Measurements from ENCODE around the gene ATN1. TPM values are rescaled to one million over a fixed set of nuclear protein-coding genes. Genes with fewer than 3 reads are reported as not detected.

The ATN1 gene
- polyA plus RNA-seq, 1 experiment, result 15.9 TPM

DNA sequence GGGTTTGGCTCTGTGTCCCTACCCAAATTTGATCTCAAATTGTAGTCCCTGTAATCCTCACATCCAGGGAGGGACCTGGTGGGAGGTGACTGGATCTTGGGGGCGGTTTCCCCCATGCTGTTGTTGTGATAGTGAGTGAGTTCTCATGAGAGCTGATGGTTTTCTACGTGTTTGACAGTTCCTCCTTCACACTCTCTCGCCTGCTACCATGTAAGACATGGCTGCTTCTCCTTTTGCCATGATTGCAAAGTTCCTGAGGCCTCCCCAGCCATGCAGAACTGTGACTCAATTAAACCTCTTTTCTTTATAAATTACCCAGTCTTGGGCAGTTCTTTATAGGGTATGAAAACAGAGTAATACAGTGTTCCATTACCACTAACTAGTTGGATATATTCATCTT, 33.4 kb upstream of the ATN1 start:
- no peaks in the 10 kb centered on the region for H3K36me3 ChIP-seq (ENCODE audit: control insufficient read depth, insufficient read depth, low read length)
- no peak for TF ChIP-seq CTCF (IDR thresholded peaks at IDR 0.05; ENCODE audit: insufficient read depth, low read depth, low read length)
- CTCF ChIA-PET, result interaction anchor here (1.1 to 1.4 kb wide), 2 partner anchors 22 to 32 kb away, joined by 4 to 5 read pairs; partner anchors contain the start of gene SPSB2
- POLR2A ChIA-PET, result no interaction called here
- no peak for DNase-seq (ENCODE audit: low read depth)
- no peaks in the 10 kb centered on the region for H3K27me3 ChIP-seq (ENCODE audit: control insufficient read depth, insufficient read depth, low read length)
- H3K4me3 ChIP-seq (ENCODE audit: low read depth, low read length), result no peak overlapping the region

DNA sequence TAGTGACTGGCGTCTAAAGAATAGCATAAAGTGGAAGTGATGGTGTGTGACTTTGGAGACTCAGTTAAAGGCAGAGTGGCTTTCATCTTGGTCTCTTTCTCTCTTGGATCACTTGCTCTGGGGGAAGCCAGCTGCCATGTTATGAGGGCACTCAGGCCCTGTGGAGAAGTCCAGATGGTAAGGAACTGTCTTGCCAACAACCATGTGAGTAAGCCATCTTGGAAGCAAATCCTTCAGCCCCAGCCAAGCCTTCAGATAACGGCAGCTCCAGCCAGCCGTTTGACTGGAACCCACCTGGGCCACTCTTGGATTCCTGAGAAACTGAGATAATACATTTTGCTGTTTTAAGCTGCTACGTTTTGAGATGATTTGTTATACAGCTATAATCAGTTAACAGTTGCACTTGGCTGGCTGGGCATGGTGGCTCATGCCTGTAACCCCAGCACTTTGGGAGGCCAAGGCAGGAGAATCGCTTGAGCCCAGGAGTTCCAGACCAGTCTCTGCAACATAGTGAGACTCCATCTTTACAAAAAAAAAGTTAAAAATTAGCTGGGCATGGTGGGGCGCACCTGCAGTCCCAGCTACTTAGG, 30.8 kb upstream of the ATN1 start:
- Histone ChIP-seq H3K36me3 (ENCODE audit: control insufficient read depth, insufficient read depth, low read length) (no peaks in the 10 kb centered on the region), H3K27me3 (ENCODE audit: control insufficient read depth, insufficient read depth, low read length) (no peaks in the 10 kb centered on the region), H3K4me3 (ENCODE audit: low read depth, low read length) (no peak overlapping the region)
- TF ChIP-seq CTCF (IDR thresholded peaks at IDR 0.05; ENCODE audit: insufficient read depth, low read depth, low read length), result no peak
- no peak for DNase-seq (ENCODE audit: low read depth)
- ChIA-PET CTCF (interaction anchor here (1.0 to 1.1 kb wide), 2 partner anchors 16 to 27 kb away, joined by 3 to 4 read pairs; no protein-coding TSS in a partner anchor), POLR2A (no interaction called here)

DNA sequence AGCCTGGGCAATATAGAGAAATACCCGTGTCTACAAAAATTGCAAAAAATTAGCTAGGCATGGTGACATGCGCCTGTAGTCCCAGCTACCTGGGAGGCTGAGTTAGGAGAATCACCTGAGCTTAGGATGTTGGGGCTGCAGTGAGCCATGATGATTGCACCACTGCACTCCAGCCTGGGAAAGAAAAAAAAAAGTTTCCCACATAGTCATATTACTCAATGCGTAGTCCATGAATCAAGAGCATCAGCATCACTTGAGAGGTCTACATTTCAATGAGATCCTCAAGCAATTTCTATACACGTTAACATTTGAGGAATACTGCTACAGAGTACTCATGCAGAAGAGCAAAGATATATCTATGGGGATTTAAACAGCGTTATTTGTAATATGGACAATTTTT, 28.3 kb upstream of the ATN1 start:
- Histone ChIP-seq H3K4me3 (ENCODE audit: low read depth, low read length) (no peak overlapping the region), H3K27me3 (ENCODE audit: control insufficient read depth, insufficient read depth, low read length) (no peaks in the 10 kb centered on the region), H3K36me3 (ENCODE audit: control insufficient read depth, insufficient read depth, low read length) (no peaks in the 10 kb centered on the region)
- no peak for DNase-seq (ENCODE audit: low read depth)
- TF ChIP-seq CTCF (IDR thresholded peaks at IDR 0.05; ENCODE audit: insufficient read depth, low read depth, low read length), result no peak
- ChIA-PET POLR2A (no interaction called here), CTCF (interaction anchor here (0.6 to 1.9 kb wide), 3 partner anchors 8 to 223 kb away, joined by 3 to 13 read pairs (median 4); partner anchors contain the start of gene SPSB2)

- DNase-seq (ENCODE audit: low read depth), result no peak
- H3K4me3 ChIP-seq (ENCODE audit: low read depth, low read length), result no peak overlapping the region
- POLR2A ChIA-PET, result no interaction called here
- no peaks in the 10 kb centered on the region for H3K27me3 ChIP-seq (ENCODE audit: control insufficient read depth, insufficient read depth, low read length)
- CTCF ChIA-PET, result interaction anchor here (0.9 to 1.9 kb wide), 3 partner anchors 9 to 27 kb away, joined by 3 to 13 read pairs (median 4); partner anchors contain the start of gene SPSB2
- no peaks in the 10 kb centered on the region for H3K36me3 ChIP-seq (ENCODE audit: control insufficient read depth, insufficient read depth, low read length)
- no peak for TF ChIP-seq CTCF (IDR thresholded peaks at IDR 0.05; ENCODE audit: insufficient read depth, low read depth, low read length)
Observed at GRCh38 chr12:6899837-6900519, 27.8 kb upstream of the ATN1 start.

DNA sequence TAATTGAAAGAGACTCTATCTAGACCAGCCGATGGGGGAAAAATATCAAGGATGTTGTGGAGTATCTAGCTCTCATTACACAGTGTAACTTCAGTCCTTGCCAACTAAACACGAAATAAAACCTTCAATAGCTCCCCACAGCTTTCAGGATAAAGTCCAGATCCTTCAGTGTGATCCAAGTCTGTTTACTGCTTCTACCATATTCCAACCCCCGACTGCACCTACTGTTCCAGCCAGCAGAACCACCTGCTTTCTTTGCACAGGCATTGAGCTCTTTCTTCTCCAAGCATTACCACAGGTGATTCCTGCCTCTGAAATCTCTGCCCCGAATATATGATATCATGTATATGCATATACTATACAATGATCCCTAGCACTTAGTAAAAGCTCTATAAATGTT, 25.3 kb upstream of the ATN1 start:
- no peak overlapping the region for H3K4me3 ChIP-seq (ENCODE audit: low read depth, low read length)
- POLR2A ChIA-PET, result interaction anchor here (0.7 kb wide), 1 partner anchor 20 kb away, joined by 3 read pairs; no protein-coding TSS in a partner anchor
- CTCF ChIA-PET, result interaction anchor here (0.8 to 1.9 kb wide), 3 partner anchors 11 to 30 kb away, joined by 3 to 10 read pairs (median 4); no protein-coding TSS in a partner anchor
- DNase-seq (ENCODE audit: low read depth), result no peak
- no peak for TF ChIP-seq CTCF (IDR thresholded peaks at IDR 0.05; ENCODE audit: insufficient read depth, low read depth, low read length)
- H3K36me3 ChIP-seq (ENCODE audit: control insufficient read depth, insufficient read depth, low read length), result no peaks in the 10 kb centered on the region; the same call in 1 of the 2 replicates
- H3K27me3 ChIP-seq (ENCODE audit: control insufficient read depth, insufficient read depth, low read length), result no peaks in the 10 kb centered on the region
